OCI-LY3 (cell line): ENCODE results near the gene HNRNPA3.

Experiments
- H2AFZ ChIP-seq: fragments of 200-600, 300-600 bp; shearing (Covaris generic); 2 replicates; pipeline ENCODE4 v1.6.0; 2014; ENCODE audit warnings: antibody characterized with exemption, low read depth, low read length
- H3K27ac ChIP-seq: fragments of 200-600, 300-600 bp; sonication (generic); 2 replicates; pipeline ENCODE4 v1.5.1; 2014; ENCODE audit warnings: mild to moderate bottlenecking, low read length, moderate library complexity, mixed read lengths
- H3K27me3 ChIP-seq: fragments of 200-600, 300-600 bp; sonication (generic); 2 replicates; pipeline ENCODE4 v1.6.1; 2014; ENCODE audit warnings: low read depth, low read length, mixed read lengths
- H3K36me3 ChIP-seq: fragments of 200-600, 300-600 bp; sonication (generic); replicated peaks from 2 replicates; pipeline ENCODE3; 2014; ENCODE audit warnings: low read depth, low read length, mixed read lengths
- H3K4me1 ChIP-seq: fragments of 300-600, 200-600 bp; sonication (generic); 2 replicates; pipeline ENCODE4 v1.6.1; 2014; ENCODE audit warnings: low read length, mixed read lengths
- H3K4me2 ChIP-seq: fragments of 200-600, 300-600 bp; sonication (generic); 2 replicates; pipeline ENCODE4 v1.6.1; 2014; ENCODE audit warnings: low read length, mixed read lengths
- H3K4me3 ChIP-seq: fragments of 300-600, 200-600 bp; sonication (generic); 2 replicates; pipeline ENCODE4 v1.5.1; 2014; ENCODE audit warnings: antibody characterized with exemption, mild to moderate bottlenecking, low read length, moderate library complexity
- H3K79me2 ChIP-seq: fragments of 300-600, 200-600 bp; shearing (Covaris generic); 2 replicates; pipeline ENCODE4 v1.6.1; 2014; ENCODE audit warnings: mild to moderate bottlenecking, low read length, mixed read lengths
- H3K9ac ChIP-seq: fragments of 300-600, 200-600 bp; shearing (Covaris generic); 2 replicates; pipeline ENCODE4 v1.6.0; 2014; ENCODE audit warnings: mild to moderate bottlenecking, low read length, moderate library complexity
- H3K9me3 ChIP-seq: fragments of 200-600, 300-600 bp; shearing (Covaris generic); 2 replicates; pipeline ENCODE4 v1.6.1; 2014; ENCODE audit warnings: low read length, mixed read lengths; ENCODE audit not compliant: insufficient read depth
- H4K20me1 ChIP-seq: fragments of 200-600, 300-600 bp; sonication (generic); 2 replicates; pipeline ENCODE4 v1.6.1; 2016; ENCODE audit warnings: low read length, mixed read lengths; ENCODE audit not compliant: insufficient read depth
- CTCF ChIP-seq: fragments of 200-600, 300-600 bp; sonication (generic); IDR thresholded peaks from 2 replicates; pipeline ENCODE4 v1.5.1; 2014; ENCODE audit warnings: antibody characterized with exemption, low read length, low read depth
- EZH2phosphoT487 ChIP-seq: fragments of 200-600 bp; shearing (Covaris generic); IDR thresholded peaks from 2 replicates; pipeline ENCODE4 v1.6.1; 2018; ENCODE audit warnings: antibody characterized with exemption, mixed run types, low read depth

The HNRNPA3 gene

GRCh38 chr2:177270531-177270930 lies 57.9 kb downstream of the HNRNPA3 start:
- H3K4me3 ChIP-seq, result no peak overlapping the region
- no peak for TF ChIP-seq CTCF
- no peak for TF ChIP-seq EZH2phosphoT487
- no peak overlapping the region for H3K4me2 ChIP-seq
- H2AFZ ChIP-seq, result no peak overlapping the region
- no peaks in the 10 kb centered on the region for H3K36me3 ChIP-seq
- H3K79me2 ChIP-seq, result no peaks in the 10 kb centered on the region
- H3K9ac ChIP-seq, result no peak overlapping the region
- no peaks in the 10 kb centered on the region for H4K20me1 ChIP-seq
- H3K27ac ChIP-seq, result no peak overlapping the region
- H3K4me1 ChIP-seq, result peaks cover 12% of the 10 kb centered on the region
- H3K9me3 ChIP-seq, result no peaks in the 10 kb centered on the region
- H3K27me3 ChIP-seq, result peaks cover 1% of the 10 kb centered on the region; the same call in 1 of the 2 replicates

GRCh38 chr2:177271981-177272666 lies 59.5 kb downstream of the HNRNPA3 start:
- no peak overlapping the region for H2AFZ ChIP-seq
- H4K20me1 ChIP-seq, result no peaks in the 10 kb centered on the region

DNA sequence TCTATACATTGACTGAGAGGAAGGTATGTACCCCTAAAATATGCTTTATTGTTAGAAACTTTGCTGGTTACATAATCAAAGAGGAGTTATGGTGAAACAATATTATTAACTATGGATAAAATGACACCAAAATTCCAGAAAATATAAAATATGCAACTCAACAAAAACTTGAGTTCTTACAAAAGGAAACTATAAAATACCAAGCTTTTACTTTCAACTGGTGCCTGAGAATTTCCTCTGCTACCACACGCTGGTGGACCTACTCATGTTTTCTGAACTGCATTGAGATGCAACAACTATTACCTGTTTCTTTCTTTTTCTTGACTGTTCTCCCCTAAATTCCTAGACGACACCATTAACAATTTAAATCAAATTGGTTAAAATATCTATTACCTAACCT lies 60.2 kb downstream of the HNRNPA3 start:
- TF ChIP-seq CTCF (no peak), EZH2phosphoT487 (no peak)
- Histone ChIP-seq H3K4me2 (no peak overlapping the region), H3K79me2 (no peaks in the 10 kb centered on the region), H2AFZ (no peak overlapping the region), H3K9me3 (no peaks in the 10 kb centered on the region), H3K4me3 (no peak overlapping the region), H4K20me1 (no peaks in the 10 kb centered on the region), H3K4me1 (peaks cover 13% of the 10 kb centered on the region; the same call in 1 of the 2 replicates), H3K27me3 (peaks cover 4% of the 10 kb centered on the region; the same call in 1 of the 2 replicates), H3K9ac (no peak overlapping the region), H3K36me3 (no peaks in the 10 kb centered on the region), H3K27ac (no peak overlapping the region)

More at GRCh38 chr2:177271981-177272666, 59.5 kb downstream of the HNRNPA3 start:
- Histone ChIP-seq H3K9me3 (no peaks in the 10 kb centered on the region), H3K9ac (no peak overlapping the region), H3K27me3 (peaks cover 4% of the 10 kb centered on the region; the same call in 1 of the 2 replicates), H3K4me3 (no peak overlapping the region), H3K27ac (no peak overlapping the region), H3K4me1 (peaks cover 9% of the 10 kb centered on the region; the same call in 1 of the 2 replicates), H3K79me2 (no peaks in the 10 kb centered on the region), H3K36me3 (no peaks in the 10 kb centered on the region), H3K4me2 (no peak overlapping the region)
- TF ChIP-seq EZH2phosphoT487, result no peak
- TF ChIP-seq CTCF, result no peak

- Histone ChIP-seq H2AFZ (no peak overlapping the region), H3K4me3 (no peak overlapping the region), H3K79me2 (no peaks in the 10 kb centered on the region), H3K4me1 (peaks cover 13% of the 10 kb centered on the region; the same call in 1 of the 2 replicates), H3K9me3 (no peaks in the 10 kb centered on the region), H3K9ac (no peak overlapping the region), H4K20me1 (no peaks in the 10 kb centered on the region), H3K27ac (no peak overlapping the region), H3K36me3 (no peaks in the 10 kb centered on the region), H3K27me3 (peaks cover 4% of the 10 kb centered on the region; the same call in 1 of the 2 replicates), H3K4me2 (no peak overlapping the region)
- TF ChIP-seq EZH2phosphoT487 (no peak), CTCF (no peak)
Observed at GRCh38 chr2:177273408-177273807, 60.8 kb downstream of the HNRNPA3 start.
